ENCODE data around the gene LPP. TPM values are rescaled to one million over a fixed set of nuclear protein-coding genes. Genes with fewer than 3 reads are reported as not detected.

LPP gene
- total and polyA plus RNA-seq, 8 donors, result 23.1 to 220 (median 26.7) TPM

DNA sequence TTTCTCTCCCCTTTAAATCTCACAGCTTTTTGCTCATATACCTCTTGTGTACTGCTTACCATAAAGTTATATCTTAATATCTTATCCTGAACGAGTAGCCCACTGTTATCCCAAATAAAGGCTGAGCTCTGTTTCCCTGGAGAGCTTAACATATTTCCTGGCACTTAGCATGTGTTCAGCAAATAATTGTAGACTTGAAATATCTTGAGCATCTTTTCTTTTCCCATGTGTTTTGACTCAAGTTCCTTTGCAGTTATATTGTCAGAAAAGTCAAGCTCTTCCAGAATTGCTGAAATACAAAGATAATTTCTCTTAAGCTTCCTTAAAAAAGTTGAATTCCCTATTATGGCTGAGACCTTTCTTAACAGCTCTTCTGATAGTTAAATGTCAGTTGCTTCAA lies 150.5 kb downstream of the LPP start:
- Histone ChIP-seq H3K36me3 (no peaks in the 10 kb centered on the region), H3K4me1 (peaks cover under 1 to 5% of the 10 kb centered on the region in 2 donors), H3K27ac (no peak overlapping the region), H3K4me3 (no peak overlapping the region), H3K9me3 (no peaks in the 10 kb centered on the region), H3K27me3 (no peaks in the 10 kb centered on the region)
- no peak for DNase-seq
- ATAC-seq, result peak; percentile 24
- TF ChIP-seq CTCF (IDR thresholded peaks at IDR 0.05), result no peak
- intact Hi-C loops (cut with DNase I), result no loop called here

DNA sequence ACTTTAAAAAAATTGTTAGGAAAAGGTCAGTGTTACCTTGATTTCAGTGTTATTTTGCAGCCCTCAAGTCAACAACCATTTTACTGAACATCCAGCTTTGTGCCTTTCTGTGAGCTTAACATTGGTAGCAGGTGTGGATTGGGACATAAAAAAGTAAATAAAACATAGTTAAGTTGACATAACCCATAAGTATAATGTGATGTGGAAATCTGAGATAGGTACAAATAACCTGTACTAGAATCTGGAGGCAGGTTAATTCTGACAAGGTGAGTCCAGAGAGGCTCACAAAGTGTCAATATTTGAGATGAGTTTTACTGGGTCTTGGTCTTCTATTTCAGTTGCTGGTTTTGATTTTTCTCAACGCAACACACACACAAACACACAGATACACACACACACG lies 151.3 kb downstream of the LPP start:
- DNase-seq (no peak), ATAC-seq (peak; percentile 52)
- Histone ChIP-seq H3K27me3 (no peaks in the 10 kb centered on the region), H3K4me1 (peaks cover 4 to 7% of the 10 kb centered on the region in 2 donors), H3K27ac (no peak overlapping the region), H3K36me3 (no peaks in the 10 kb centered on the region), H3K9me3 (no peaks in the 10 kb centered on the region), H3K4me3 (no peak overlapping the region)
- intact Hi-C loops (cut with DNase I), result no loop called here
- TF ChIP-seq CTCF (IDR thresholded peaks at IDR 0.05), result no peak

DNA sequence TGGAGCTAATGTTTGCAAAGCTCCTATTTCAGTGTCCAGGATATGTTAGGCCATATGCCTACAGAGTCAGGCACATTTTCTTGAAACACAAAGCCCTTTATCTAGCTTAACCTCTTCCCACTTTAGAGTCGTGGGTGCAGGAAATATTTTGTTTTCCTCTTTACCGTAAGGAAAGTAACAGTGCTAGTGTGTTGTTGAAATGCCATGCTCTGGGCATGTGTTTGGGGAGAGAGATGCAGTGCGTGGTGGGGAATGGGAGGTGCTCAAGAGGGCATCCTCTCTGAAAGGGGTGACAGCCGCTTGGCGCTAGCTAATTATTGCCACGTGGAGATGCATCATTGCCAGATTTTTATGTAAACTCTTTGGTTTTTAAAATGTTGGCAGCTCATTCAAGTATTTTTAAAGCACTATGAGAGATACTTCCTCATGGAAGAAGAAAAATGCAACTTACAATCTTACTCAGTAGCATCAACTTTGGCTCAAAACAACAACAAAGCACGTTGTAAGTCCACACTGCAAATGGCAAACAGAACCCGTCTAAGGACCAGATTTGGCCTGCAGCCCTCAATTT lies 152.6 kb downstream of the LPP start:
- DNase-seq (no peak), ATAC-seq (no peak)
- Histone ChIP-seq H3K9me3 (no peaks in the 10 kb centered on the region), H3K27ac (no peak overlapping the region), H3K4me1 (peaks cover 4 to 10% of the 10 kb centered on the region in 2 donors), H3K36me3 (no peaks in the 10 kb centered on the region), H3K27me3 (no peaks in the 10 kb centered on the region), H3K4me3 (no peak overlapping the region)
- no peak for TF ChIP-seq CTCF (IDR thresholded peaks at IDR 0.05)
- intact Hi-C loops (cut with DNase I), result no loop called here

GRCh38 chr3:188309437-188310269 lies 155.7 kb downstream of the LPP start:
- no peak for DNase-seq
- intact Hi-C loops (cut with DNase I), result no loop called here

More at GRCh38 chr3:188309437-188310269, 155.7 kb downstream of the LPP start:
- peaks cover 4 to 7% of the 10 kb centered on the region in 2 donors for H3K4me1 ChIP-seq
- peaks cover 0 to 6% of the 10 kb centered on the region in 2 donors for H3K36me3 ChIP-seq
- no peak overlapping the region for H3K4me3 ChIP-seq
- H3K9me3 ChIP-seq, result no peaks in the 10 kb centered on the region
- no peak for ATAC-seq
- no peak for TF ChIP-seq CTCF (IDR thresholded peaks at IDR 0.05)
- no peak overlapping the region for H3K27ac ChIP-seq
- H3K27me3 ChIP-seq, result no peaks in the 10 kb centered on the region

All from left lung (tissue), 10 donors.